Osteoblast (primary cell): Measurements from ENCODE around the gene ALDH1A1. TPM values are rescaled to one million over a fixed set of nuclear protein-coding genes. Genes with fewer than 3 reads are reported as not detected.

Source experiments
- DNase-seq: peaks from one replicate; pipeline ENCODE4 v3.0.0; 2011; ENCODE audit warnings: low spot score, mixed read lengths; ENCODE audit not compliant: insufficient read length; ENCODE audit errors: missing footprints
- H2AFZ ChIP-seq: 2 replicates; pipeline ENCODE4 v1.6.0; 2011; ENCODE audit warnings: mild to moderate bottlenecking, low read length
- H3K27ac ChIP-seq: 2 replicates; pipeline ENCODE4 v1.5.1; 2011; ENCODE audit warnings: mild to moderate bottlenecking, low read depth, low read length, moderate library complexity
- H3K27me3 ChIP-seq: 2 replicates; pipeline ENCODE4 v1.6.0; 2012; ENCODE audit warnings: mild to moderate bottlenecking, control low read depth, inconsistent platforms, low read length, moderate library complexity; ENCODE audit not compliant: insufficient read depth
- H3K36me3 ChIP-seq: 2 replicates; pipeline ENCODE4 v1.5.1; 2011; ENCODE audit warnings: mild to moderate bottlenecking, low read length, control low read depth, moderate library complexity; ENCODE audit not compliant: insufficient read depth
- H3K4me1 ChIP-seq: 2 replicates; pipeline ENCODE4 v1.5.1; 2011; ENCODE audit warnings: mild to moderate bottlenecking, low read length, control low read depth, moderate library complexity; ENCODE audit not compliant: insufficient read depth
- H3K4me2 ChIP-seq: 2 replicates; pipeline ENCODE4 v1.6.0; 2011; ENCODE audit warnings: mild to moderate bottlenecking, low read length; ENCODE audit not compliant: insufficient read depth
- H3K4me3 ChIP-seq: fragments of 200-600 bp; sonication (generic); 3 replicates; pipeline ENCODE4 v1.5.1; 2012; ENCODE audit warnings: mild to moderate bottlenecking, low read length, inconsistent platforms; ENCODE audit not compliant: insufficient read depth
- H3K79me2 ChIP-seq: 2 replicates; pipeline ENCODE4 v1.6.0; 2012; ENCODE audit warnings: mild to moderate bottlenecking, low read length, control low read depth, inconsistent platforms; ENCODE audit not compliant: insufficient read depth
- H3K9me3 ChIP-seq: 2 replicates; pipeline ENCODE4 v1.5.1; 2011; ENCODE audit warnings: low read depth, low read length, control low read depth
- H4K20me1 ChIP-seq: 2 replicates; pipeline ENCODE4 v1.6.0; 2012; ENCODE audit warnings: mild to moderate bottlenecking, low read length, control low read depth; ENCODE audit not compliant: insufficient read depth
- CTCF ChIP-seq: IDR thresholded peaks from 2 replicates; pipeline ENCODE4 v1.5.1; 2011; ENCODE audit warnings: mild to moderate bottlenecking, low read depth, low read length, moderate library complexity; ENCODE audit errors: extremely low read depth
- total RNA-seq: library from RNA; depleted of rRNA; stranded (reverse); fragments of >200 nt; gene quantifications from 2 replicates; pipeline ENCODE4 v1.2.3, GENCODE V29; 2012

The ALDH1A1 gene
- total RNA-seq, 1 donor, result 0.36 TPM

- no peak overlapping the region for H3K4me3 ChIP-seq
- no peak overlapping the region for H3K4me2 ChIP-seq
- H3K36me3 ChIP-seq, result no peaks in the 10 kb centered on the region
- no peak for DNase-seq
- H2AFZ ChIP-seq, result no peak overlapping the region
- no peaks in the 10 kb centered on the region for H3K27me3 ChIP-seq
- H3K9me3 ChIP-seq, result no peaks in the 10 kb centered on the region
- no peak for TF ChIP-seq CTCF
- no peak overlapping the region for H3K27ac ChIP-seq
- H4K20me1 ChIP-seq, result no peaks in the 10 kb centered on the region
- H3K4me1 ChIP-seq, result no peaks in the 10 kb centered on the region
- no peaks in the 10 kb centered on the region for H3K79me2 ChIP-seq
Measured at GRCh38 chr9:72911247-72911775, 41.5 kb downstream of the ALDH1A1 start.

GRCh38 chr9:72909428-72909827 lies 43.4 kb downstream of the ALDH1A1 start:
- Histone ChIP-seq H4K20me1 (no peaks in the 10 kb centered on the region), H3K4me3 (no peak overlapping the region), H3K9me3 (no peaks in the 10 kb centered on the region), H3K4me1 (no peaks in the 10 kb centered on the region), H3K27ac (no peak overlapping the region), H3K36me3 (no peaks in the 10 kb centered on the region), H3K27me3 (no peaks in the 10 kb centered on the region), H2AFZ (no peak overlapping the region), H3K79me2 (no peaks in the 10 kb centered on the region), H3K4me2 (no peak overlapping the region)
- TF ChIP-seq CTCF, result no peak
- DNase-seq, result no peak

- Histone ChIP-seq H4K20me1 (no peaks in the 10 kb centered on the region), H3K4me1 (no peaks in the 10 kb centered on the region), H2AFZ (no peak overlapping the region), H3K4me3 (no peak overlapping the region), H3K4me2 (no peak overlapping the region), H3K27ac (no peak overlapping the region), H3K27me3 (no peaks in the 10 kb centered on the region), H3K79me2 (no peaks in the 10 kb centered on the region), H3K9me3 (no peaks in the 10 kb centered on the region), H3K36me3 (no peaks in the 10 kb centered on the region)
- no peak for DNase-seq
- TF ChIP-seq CTCF, result no peak
Measured at GRCh38 chr9:72907421-72907820, 45.4 kb downstream of the ALDH1A1 start.

- Histone ChIP-seq H3K4me1 (no peaks in the 10 kb centered on the region), H4K20me1 (no peaks in the 10 kb centered on the region), H3K79me2 (no peaks in the 10 kb centered on the region), H2AFZ (no peak overlapping the region), H3K36me3 (no peaks in the 10 kb centered on the region), H3K4me3 (no peak overlapping the region), H3K27ac (no peak overlapping the region), H3K9me3 (no peaks in the 10 kb centered on the region), H3K27me3 (no peaks in the 10 kb centered on the region), H3K4me2 (no peak overlapping the region)
- no peak for DNase-seq
- TF ChIP-seq CTCF, result no peak
Measured at GRCh38 chr9:72906810-72907209, 46.0 kb downstream of the ALDH1A1 start.
